H1 (cell line): ENCODE data around the gene CASZ1. TPM values are rescaled to one million over a fixed set of nuclear protein-coding genes. Genes with fewer than 3 reads are reported as not detected.

Experiments used
- CTCF ChIA-PET: fragments of 300-600 bp; sonication (Branson Sonifier 250); formaldehyde crosslinking; loops from one replicate; lab custom pipeline; 2021; ENCODE audit not compliant: partially characterized antibody; lab: Charles Lee
- POLR2A ChIA-PET: fragments of 300-600 bp; sonication (Branson Sonifier 250); formaldehyde crosslinking; loops from one replicate; lab custom pipeline; 2021; ENCODE audit warnings: inconsistent platforms; ENCODE audit not compliant: partially characterized antibody; lab: Charles Lee
- DNase-seq, 2 experiments: peaks; one replicate each; pipeline versions ENCODE4 v3.0.0 to v3.0.0-alpha.2; 2010 to 2022; ENCODE audit warnings: low spot score in 2 of 2, low read depth in 1 of 2, mixed read lengths in 1 of 2
- FAIRE-seq: peaks from 2 replicates; lab custom pipeline; 2011; peaks lifted over from hg19 to GRCh38; lab: Jason Lieb, UNC
- H2AFZ ChIP-seq: 2 replicates; pipeline ENCODE4 v1.8.1; 2012; ENCODE audit warnings: low read length, inconsistent platforms
- H2AK5ac ChIP-seq: 2 replicates; pipeline ENCODE4 v1.6.1; 2013; ENCODE audit warnings: low read depth, low read length
- H2BK120ac ChIP-seq: replicated peaks from 2 replicates; pipeline ENCODE3; 2013; ENCODE audit warnings: low read depth, low read length, inconsistent platforms
- H2BK12ac ChIP-seq: 2 replicates; pipeline ENCODE4 v1.6.1; 2013; ENCODE audit warnings: low read depth, low read length
- H2BK15ac ChIP-seq: 2 replicates; pipeline ENCODE4 v1.6.1; 2013; ENCODE audit warnings: low read length
- H2BK20ac ChIP-seq: 2 replicates; pipeline ENCODE4 v1.6.1; 2013; ENCODE audit warnings: low read length
- H2BK5ac ChIP-seq: 2 replicates; pipeline ENCODE4 v1.6.1; 2013; ENCODE audit warnings: low read depth, low read length
- H3K14ac ChIP-seq: 2 replicates; pipeline ENCODE4 v1.6.1; 2013; ENCODE audit warnings: inconsistent platforms; ENCODE audit not compliant: insufficient read length
- H3K18ac ChIP-seq: 2 replicates; pipeline ENCODE4 v1.6.1; 2013; ENCODE audit warnings: low read length; ENCODE audit errors: extremely low read depth
- H3K23ac ChIP-seq: 2 replicates; pipeline ENCODE4 v1.6.1; 2013; ENCODE audit warnings: inconsistent platforms; ENCODE audit not compliant: insufficient read length
- H3K23me2 ChIP-seq: 2 replicates; pipeline ENCODE4 v1.6.1; 2013; ENCODE audit warnings: low read depth, low read length
- H3K27ac ChIP-seq: 2 replicates; pipeline ENCODE4 v1.6.1; 2011; ENCODE audit warnings: low read depth, low read length, inconsistent platforms
- H3K27me3 ChIP-seq, 4 experiments: replicated peaks in 1 of 4; 1 replicate in 1 of 4; 2 replicates in 3 of 4; pipeline versions ENCODE4 v1.6.1 to v1.8.1; 2011 to 2013; ENCODE audit warnings: low read length in 3 of 4, mild to moderate bottlenecking in 3 of 4, inconsistent platforms in 2 of 4, mixed read lengths in 2 of 4, moderate library complexity in 1 of 4; ENCODE audit not compliant: control insufficient read depth in 3 of 4, insufficient read depth in 3 of 4; ENCODE audit errors: extremely low read depth in 1 of 4
- H3K36me3 ChIP-seq, 4 experiments: 2 replicates each; pipeline versions ENCODE4 v1.6.1 to v1.8.1; 2011 to 2013; ENCODE audit warnings: mild to moderate bottlenecking in 4 of 4, low read length in 3 of 4, moderate library complexity in 2 of 4, control low read depth in 1 of 4, inconsistent platforms in 1 of 4; ENCODE audit not compliant: insufficient read depth in 4 of 4, control insufficient read depth in 2 of 4
- H3K4ac ChIP-seq: replicated peaks from 2 replicates; pipeline ENCODE3; 2013; ENCODE audit warnings: low read length, low read depth, mixed read lengths, inconsistent platforms; ENCODE audit not compliant: insufficient read length
- H3K4me1 ChIP-seq, 4 experiments: replicated peaks in 1 of 4; 1 replicate in 1 of 4; 2 replicates in 3 of 4; pipeline versions ENCODE4 v1.6.1 to v1.8.1; 2011 to 2013; ENCODE audit warnings: low read length in 3 of 4, inconsistent platforms in 2 of 4, mixed read lengths in 1 of 4; ENCODE audit not compliant: insufficient read depth in 4 of 4, control insufficient read depth in 3 of 4
- H3K4me2 ChIP-seq, 2 experiments: 2 replicates each; pipeline versions ENCODE4 v1.6.1 to v1.8.1; 2011 to 2013; ENCODE audit warnings: low read depth in 2 of 2, low read length in 2 of 2, control low read depth in 1 of 2, inconsistent platforms in 1 of 2, mild to moderate bottlenecking in 1 of 2; ENCODE audit not compliant: insufficient read depth in 1 of 2
- H3K4me3 ChIP-seq, 4 experiments: fragments of 200-600, 300-600 bp in 1 of 4; sonication (generic), shearing (Covaris generic), sonication (Bioruptor Twin) in 1 of 4; 2 replicates each; pipeline versions ENCODE4 v1.5.1 to v1.8.1; 2011 to 2016; ENCODE audit warnings: low read length in 4 of 4, low read depth in 3 of 4, control low read depth in 2 of 4, inconsistent platforms in 2 of 4, mild to moderate bottlenecking in 2 of 4, mixed read lengths in 1 of 4, moderate library complexity in 1 of 4; ENCODE audit not compliant: insufficient read depth in 2 of 4; ENCODE audit errors: extremely low read depth in 1 of 4
- H3K56ac ChIP-seq: replicated peaks from 2 replicates; pipeline ENCODE3; 2013; ENCODE audit warnings: low read depth, mild to moderate bottlenecking, mixed read lengths, low read length, inconsistent platforms; ENCODE audit not compliant: insufficient read length
- H3K79me1 ChIP-seq: 2 replicates; pipeline ENCODE4 v1.6.1; 2013; ENCODE audit warnings: low read depth, low read length, control low read depth
- H3K79me2 ChIP-seq, 2 experiments: 2 replicates each; pipeline versions ENCODE4 v1.6.1 to v1.8.1; 2012 to 2013; ENCODE audit warnings: low read length in 2 of 2, mild to moderate bottlenecking in 2 of 2, inconsistent platforms in 1 of 2; ENCODE audit not compliant: insufficient read depth in 2 of 2, control insufficient read depth in 1 of 2
- H3K9ac ChIP-seq, 4 experiments: replicated peaks in 1 of 4; 1 replicate in 1 of 4; 2 replicates in 3 of 4; pipeline versions ENCODE4 v1.6.1 to v1.8.1; 2011 to 2013; ENCODE audit warnings: low read depth in 3 of 4, low read length in 3 of 4, control low read depth in 2 of 4, mild to moderate bottlenecking in 2 of 4, moderate library complexity in 2 of 4, inconsistent platforms in 1 of 4; ENCODE audit errors: extremely low read depth in 1 of 4
- H3K9me3 ChIP-seq, 2 experiments: 2 replicates each; pipeline versions ENCODE4 v1.6.1 to v1.8.1; 2012 to 2013; ENCODE audit warnings: mild to moderate bottlenecking in 2 of 2, moderate library complexity in 2 of 2, control low read depth in 1 of 2, inconsistent platforms in 1 of 2, low read depth in 1 of 2, low read length in 1 of 2, mixed read lengths in 1 of 2; ENCODE audit not compliant: insufficient read depth in 2 of 2
- H4K20me1 ChIP-seq, 2 experiments: replicated peaks in 1 of 2; 2 replicates each; pipeline versions ENCODE3 to v1.8.1; 2011 to 2013; ENCODE audit warnings: inconsistent platforms in 2 of 2, low read length in 2 of 2, mild to moderate bottlenecking in 1 of 2; ENCODE audit not compliant: insufficient read depth in 2 of 2, control insufficient read depth in 1 of 2
- H4K5ac ChIP-seq: 2 replicates; pipeline ENCODE4 v1.6.1; 2013; ENCODE audit warnings: low read length, low read depth, mixed read lengths, inconsistent platforms; ENCODE audit not compliant: insufficient read length
- H4K8ac ChIP-seq: 2 replicates; pipeline ENCODE4 v1.8.0; 2013; ENCODE audit warnings: mild to moderate bottlenecking, moderate library complexity, low read length, inconsistent platforms; ENCODE audit not compliant: insufficient read depth; ENCODE audit errors: extremely low read depth
- H4K91ac ChIP-seq: replicated peaks from 2 replicates; pipeline ENCODE3; 2013; ENCODE audit warnings: low read length, mixed read lengths, inconsistent platforms; ENCODE audit not compliant: insufficient read length
- ATF2 ChIP-seq: IDR thresholded peaks from 2 replicates; pipeline ENCODE4 v1.6.1; 2012; ENCODE audit warnings: low read length, inconsistent platforms
- EP300 ChIP-seq, 2 experiments: IDR thresholded peaks; 1 replicate in 1 of 2; 2 replicates in 1 of 2; pipeline ENCODE4 v1.6.1; 2011 to 2012; ENCODE audit warnings: low read depth in 2 of 2, low read length in 2 of 2, mild to moderate bottlenecking in 2 of 2, borderline replicate concordance in 1 of 2, inconsistent platforms in 1 of 2, moderate library complexity in 1 of 2
- EZH2 ChIP-seq: fragments of 200-600 bp; sonication (generic); IDR thresholded peaks from 2 replicates; pipeline ENCODE4 v1.7.1; 2012; ENCODE audit warnings: low read depth, mild to moderate bottlenecking, moderate library complexity, low read length, inconsistent platforms; ENCODE audit not compliant: severe bottlenecking
- GABPA ChIP-seq: IDR thresholded peaks from 2 replicates; pipeline ENCODE4 v1.6.1; 2011; ENCODE audit warnings: mild to moderate bottlenecking, low read length, moderate library complexity, borderline replicate concordance; ENCODE audit not compliant: insufficient read depth
- TAF7 ChIP-seq: optimal IDR thresholded peaks from 2 replicates; pipeline ENCODE3; 2011; ENCODE audit warnings: low read depth, mild to moderate bottlenecking, inconsistent platforms, low read length, moderate library complexity, borderline replicate concordance
- WGBS, 2 experiments: shearing (Covaris generic) in 1 of 2; methylation state at CpG; one replicate each; pipeline versions ENCODE4 v1.1.6 to v1.1.7; 2013 to 2015; ENCODE audit warnings: low lambda C conversion rate in 2 of 2, mixed read lengths in 2 of 2, inconsistent platforms in 1 of 2, low coverage in 1 of 2, missing lambda C conversion rate in 1 of 2; ENCODE audit not compliant: insufficient replicate concordance in 2 of 2, insufficient coverage in 1 of 2, insufficient read length in 1 of 2; ENCODE audit errors: extremely low coverage in 1 of 2, missing lambda C conversion rate in 1 of 2; 5-methylcytosine and 5-hydroxymethylcytosine counted together
- polyA plus RNA-seq, 7 experiments: library from polyadenylated mRNA; depleted of rRNA in 3 of 7; stranded (reverse) in 5 of 7; unstranded in 2 of 7; fragments of >200 nt in 5 of 7; fragments of 200-250 nt in 2 of 7; gene quantifications; 1 replicate in 5 of 7; 2 replicates in 1 of 7; 4 replicates in 1 of 7; pipeline versions ENCODE4 v1.2.1 to v1.2.3, GENCODE V29; 2011 to 2013; ENCODE audit warnings: missing spikeins in 2 of 7, mixed read lengths in 2 of 7
- total RNA-seq: library from RNA; stranded (reverse); fragmentation: NEBNext Ultra II Directional; extraction: Animal tissue kit (Norgen Biotek cat#: 25700); gene quantifications from 2 replicates; pipeline ENCODE4 v1.2.1, GENCODE V29; 2021

CASZ1 gene
- total and polyA plus RNA-seq, 2 of the 8 experiments (the other 6 are each of a cell fraction or from before 2014, with no cell fraction given), result 4.4 to 7.7 TPM

DNA sequence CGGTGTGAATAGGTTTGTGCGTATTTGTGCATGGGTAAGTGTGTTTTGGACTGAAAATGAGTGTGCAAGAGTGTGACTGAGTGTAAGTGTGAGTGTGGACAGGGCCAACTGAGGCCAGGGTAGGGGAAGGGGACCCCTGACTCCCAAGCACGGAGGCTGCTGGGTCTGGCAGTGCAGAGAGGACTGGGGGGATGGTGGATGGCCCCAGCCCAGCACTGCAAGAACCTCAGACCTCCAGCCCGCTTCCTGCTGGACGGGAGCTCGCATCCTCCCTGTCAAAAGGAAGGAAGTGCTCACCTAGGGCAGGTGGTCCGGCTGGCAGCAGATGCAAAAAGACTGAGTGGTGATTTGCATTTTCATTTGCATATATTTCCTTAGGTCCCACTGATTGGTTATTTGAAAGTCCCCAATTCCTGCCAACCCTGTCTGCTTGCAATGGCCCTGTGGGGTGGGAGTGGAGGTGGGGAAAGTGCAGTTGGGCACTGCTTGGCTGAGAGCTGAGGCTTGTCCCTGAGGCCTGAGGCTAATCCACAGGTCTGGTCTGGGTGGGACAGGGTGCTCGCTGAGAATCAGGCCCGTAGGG, 42.8 kb upstream of the CASZ1 start:
- no peak for DNase-seq
- H3K27ac ChIP-seq, result no peak overlapping the region
- no peaks in the 10 kb centered on the region for H3K79me1 ChIP-seq
- no peak overlapping the region for H3K4me2 ChIP-seq
- no peak overlapping the region for H4K5ac ChIP-seq
- ChIA-PET CTCF (interaction anchor here (0.6 to 5.1 kb wide), 7 partner anchors 23 to 90 kb away, joined by 3 to 15 read pairs (median 4); no protein-coding TSS in a partner anchor), POLR2A (interaction anchor here (0.8 to 0.9 kb wide), 2 partner anchors 10 to 19 kb away, joined by 3 to 4 read pairs; no protein-coding TSS in a partner anchor)
- peak overlapping the region; percentile 73; the same call in 1 of the 2 replicates for H2BK5ac ChIP-seq
- no peak overlapping the region for H3K14ac ChIP-seq
- H4K91ac ChIP-seq, result peak overlapping the region; percentile 84
- H3K18ac ChIP-seq, result peak overlapping the region; percentile 11; the same call in 1 of the 2 replicates
- peak; percentile 13 for FAIRE-seq
- H4K8ac ChIP-seq, result no peak overlapping the region
- peaks cover 0 to 2% of the 10 kb centered on the region in 2 experiments for H4K20me1 ChIP-seq
- peaks cover 5% of the 10 kb centered on the region for H3K23me2 ChIP-seq
- H3K79me2 ChIP-seq, result no peaks in the 10 kb centered on the region
- no peak overlapping the region for H3K9ac ChIP-seq
- no peak overlapping the region for H3K23ac ChIP-seq
- H2BK15ac ChIP-seq, result peak overlapping the region; percentile 77
- H3K4ac ChIP-seq, result peak overlapping the region; percentile 36
- H2BK12ac ChIP-seq, result peak overlapping the region; percentile 69; the same call in 1 of the 2 replicates
- no peak overlapping the region for H2AK5ac ChIP-seq
- no peak overlapping the region for H2AFZ ChIP-seq
- 72% methylated on average over 9 of the region's 9 CpGs; no CpG with 5 or more reads in 1 of the 2 experiments for WGBS, 2 experiments
- H3K9me3 ChIP-seq, result 0 out of 4 replicates have a peak, but pooled peaks cover 0 to 3% of the 10 kb centered on the region in 2 experiments
- peak overlapping the region; percentile 93 for H2BK20ac ChIP-seq
- no peak overlapping the region for H3K56ac ChIP-seq
- H3K4me3 ChIP-seq, result no peak overlapping the region
- peaks cover 0 to 34% (median 21%) of the 10 kb centered on the region in 4 experiments; a peak in 6 of 7 replicates for H3K4me1 ChIP-seq
- H2BK120ac ChIP-seq, result peak overlapping the region; percentile 48
- no peaks in the 10 kb centered on the region for H3K36me3 ChIP-seq
- peaks cover 0 to 3% (median 1%) of the 10 kb centered on the region in 4 experiments; a peak in 3 of 7 replicates for H3K27me3 ChIP-seq
- TF ChIP-seq EZH2 (no peak), TAF7 (no peak), EP300 (IDR thresholded peaks at IDR 0.05; ENCODE audit: borderline replicate concordance in 1 of 2, low read depth in 2 of 2, low read length in 2 of 2) (no peak), ATF2 (no peak), GABPA (no peak)
